HFF-Myc (cell line): ENCODE measurements around the gene DCD.

ENCODE experiments used
- DNase-seq: peaks from one replicate; pipeline ENCODE4 v3.0.0-alpha.2; 2011; ENCODE audit warnings: low read depth; ENCODE audit errors: extremely low read depth
- H3K4me3 ChIP-seq: replicated peaks from 2 replicates; pipeline ENCODE4 v1.5.1; 2011; ENCODE audit warnings: low read depth, mild to moderate bottlenecking, control low read depth, low read length
- TF ChIP-seq, protein P1 (sequence below): IDR thresholded peaks from 2 replicates; pipeline ENCODE4 v1.5.1; 2012; ENCODE audit warnings: mild to moderate bottlenecking, low read depth, low read length, control low read depth; ENCODE audit errors: missing control alignments

DCD gene

DNA sequence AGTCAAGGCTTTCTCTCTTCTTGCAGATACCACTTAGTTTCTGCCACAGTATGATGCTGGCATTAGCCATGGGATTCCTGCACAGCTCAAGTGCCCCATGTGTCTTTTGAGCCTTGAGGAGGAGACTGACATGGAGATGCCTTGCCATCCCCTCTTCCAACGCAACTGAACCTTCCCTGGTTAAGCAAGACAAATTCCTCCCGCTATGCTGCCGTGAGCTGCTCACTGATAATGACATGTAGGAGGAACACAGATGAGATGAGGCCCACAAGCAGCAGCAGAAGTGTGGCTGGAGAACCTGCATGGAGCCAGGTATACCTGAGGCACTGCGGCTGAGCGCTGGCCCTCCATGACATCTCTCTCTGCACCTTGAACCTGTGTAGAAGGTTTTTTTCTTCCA, 44.3 kb downstream of the DCD start:
- no peak overlapping the region for H3K4me3 ChIP-seq
- TF ChIP-seq, protein P1, sequence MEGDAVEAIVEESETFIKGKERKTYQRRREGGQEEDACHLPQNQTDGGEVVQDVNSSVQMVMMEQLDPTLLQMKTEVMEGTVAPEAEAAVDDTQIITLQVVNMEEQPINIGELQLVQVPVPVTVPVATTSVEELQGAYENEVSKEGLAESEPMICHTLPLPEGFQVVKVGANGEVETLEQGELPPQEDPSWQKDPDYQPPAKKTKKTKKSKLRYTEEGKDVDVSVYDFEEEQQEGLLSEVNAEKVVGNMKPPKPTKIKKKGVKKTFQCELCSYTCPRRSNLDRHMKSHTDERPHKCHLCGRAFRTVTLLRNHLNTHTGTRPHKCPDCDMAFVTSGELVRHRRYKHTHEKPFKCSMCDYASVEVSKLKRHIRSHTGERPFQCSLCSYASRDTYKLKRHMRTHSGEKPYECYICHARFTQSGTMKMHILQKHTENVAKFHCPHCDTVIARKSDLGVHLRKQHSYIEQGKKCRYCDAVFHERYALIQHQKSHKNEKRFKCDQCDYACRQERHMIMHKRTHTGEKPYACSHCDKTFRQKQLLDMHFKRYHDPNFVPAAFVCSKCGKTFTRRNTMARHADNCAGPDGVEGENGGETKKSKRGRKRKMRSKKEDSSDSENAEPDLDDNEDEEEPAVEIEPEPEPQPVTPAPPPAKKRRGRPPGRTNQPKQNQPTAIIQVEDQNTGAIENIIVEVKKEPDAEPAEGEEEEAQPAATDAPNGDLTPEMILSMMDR, result no peak
- no peak for DNase-seq

DNA sequence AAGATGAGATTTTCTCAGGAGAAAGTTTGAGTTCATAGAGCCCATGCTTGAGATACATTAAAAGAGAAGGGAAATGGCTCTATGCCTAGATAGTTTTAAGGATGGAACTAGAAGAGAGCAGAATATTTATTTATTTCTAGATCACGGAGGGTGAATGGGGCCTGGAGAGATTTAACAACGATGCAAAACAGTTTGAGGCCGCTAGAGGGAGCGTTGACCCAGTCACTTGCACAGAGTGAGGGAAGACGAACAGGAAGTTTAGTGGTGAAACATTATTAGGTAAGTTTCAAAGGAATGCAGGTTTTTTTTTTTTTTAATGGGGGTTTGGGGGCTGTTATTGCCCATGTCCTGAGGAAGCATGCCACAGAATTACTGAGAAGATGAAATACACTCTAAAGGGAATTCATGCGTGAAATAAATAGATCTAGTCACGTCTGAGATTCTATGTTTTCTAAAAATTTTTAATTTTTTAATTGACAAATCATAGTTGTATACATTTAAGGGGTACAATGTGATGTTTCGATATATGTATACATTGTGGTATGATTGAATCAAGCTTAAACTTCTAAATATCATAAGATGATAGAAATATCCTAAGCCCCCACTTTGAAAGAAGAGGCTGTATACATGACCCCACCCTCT, 44.9 kb downstream of the DCD start:
- TF ChIP-seq, protein P1, result peak; percentile 91
- DNase-seq, result peak; percentile 56
- H3K4me3 ChIP-seq, result no peak overlapping the region

DNA sequence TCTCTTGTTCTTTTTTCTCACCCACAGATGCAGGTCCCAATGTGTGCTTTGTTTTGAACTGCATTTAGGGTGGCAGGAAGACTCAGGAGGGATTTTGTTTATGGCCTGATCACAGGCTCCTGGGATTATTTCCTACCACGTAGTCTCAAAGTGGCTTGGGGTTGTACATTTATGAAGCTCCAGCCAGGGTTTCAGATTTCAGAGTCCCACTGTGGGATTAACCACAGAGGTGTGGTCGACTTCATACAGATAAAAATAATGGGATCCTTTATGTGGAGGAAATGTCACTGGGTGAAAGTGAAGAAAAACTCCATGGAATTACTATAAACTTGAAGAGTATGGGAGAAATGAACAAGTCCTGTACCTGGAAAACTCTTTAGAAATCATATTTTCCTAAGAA, 45.5 kb downstream of the DCD start:
- no peak overlapping the region for H3K4me3 ChIP-seq
- DNase-seq, result no peak
- TF ChIP-seq, protein P1, result no peak

DNA sequence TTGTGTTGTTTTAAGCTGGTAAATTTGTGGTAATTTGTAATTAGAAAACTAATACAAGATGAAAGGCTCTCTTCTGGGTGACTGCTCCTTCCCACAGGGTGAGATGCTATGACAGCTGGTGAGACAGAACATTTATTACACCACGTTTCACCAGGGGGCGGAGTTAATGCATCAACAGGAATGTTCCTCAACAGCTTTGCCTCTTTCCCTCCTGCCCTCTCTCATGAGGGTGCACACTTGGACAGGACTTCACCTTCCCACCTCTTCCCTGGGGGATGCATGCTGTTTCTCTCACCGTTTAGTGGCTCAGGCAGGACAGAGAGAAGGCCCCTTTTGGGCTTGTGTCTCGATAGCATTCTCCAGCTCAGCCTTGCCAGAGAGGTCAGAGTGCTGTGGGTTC, 46.3 kb downstream of the DCD start:
- no peak for DNase-seq
- no peak overlapping the region for H3K4me3 ChIP-seq
- TF ChIP-seq, protein P1, result no peak

DNA sequence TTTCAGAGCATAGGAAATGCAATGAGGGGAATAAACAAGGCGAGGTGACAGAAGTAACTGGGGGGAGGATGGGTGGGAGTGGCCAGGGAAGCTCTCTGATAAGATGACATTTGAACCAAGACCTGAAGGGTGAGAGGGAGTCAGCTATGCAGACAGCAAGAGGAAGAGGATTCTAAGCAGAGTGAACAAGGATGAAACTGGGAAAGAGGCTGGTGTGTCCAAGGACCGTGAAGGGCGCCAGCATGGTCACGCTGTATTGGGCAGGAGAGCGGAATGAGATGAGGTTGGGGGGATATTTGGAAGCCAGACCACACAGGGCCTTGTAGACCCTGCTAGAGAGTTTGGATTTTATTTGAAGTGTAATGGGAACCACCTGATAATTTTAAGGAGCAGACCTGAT, 49.2 kb downstream of the DCD start:
- DNase-seq, result no peak
- TF ChIP-seq, protein P1, result no peak
- H3K4me3 ChIP-seq, result no peak overlapping the region

DNA sequence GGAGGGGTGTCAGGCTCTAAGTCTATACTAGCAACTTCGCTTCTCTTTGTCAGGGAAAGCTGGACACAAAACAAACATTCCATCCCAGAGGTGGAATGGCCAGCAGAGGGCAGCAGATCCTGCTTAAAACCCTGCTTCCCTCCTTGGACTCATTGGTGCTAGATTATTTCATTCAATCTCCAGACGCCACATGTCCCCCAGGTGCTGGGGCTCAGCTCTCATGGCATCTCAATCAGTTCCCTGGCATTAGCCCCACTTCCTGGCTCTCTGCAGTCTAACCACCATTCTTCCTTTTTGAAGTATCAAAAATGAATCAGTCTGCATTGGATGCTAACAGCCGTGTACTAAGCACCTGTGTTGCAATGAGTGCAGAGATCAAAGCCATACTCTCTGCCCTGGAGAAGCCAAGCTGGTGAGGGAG, 51.6 kb downstream of the DCD start:
- TF ChIP-seq, protein P1, result peak; percentile 95
- no peak overlapping the region for H3K4me3 ChIP-seq
- DNase-seq, result peak; percentile 61

DNA sequence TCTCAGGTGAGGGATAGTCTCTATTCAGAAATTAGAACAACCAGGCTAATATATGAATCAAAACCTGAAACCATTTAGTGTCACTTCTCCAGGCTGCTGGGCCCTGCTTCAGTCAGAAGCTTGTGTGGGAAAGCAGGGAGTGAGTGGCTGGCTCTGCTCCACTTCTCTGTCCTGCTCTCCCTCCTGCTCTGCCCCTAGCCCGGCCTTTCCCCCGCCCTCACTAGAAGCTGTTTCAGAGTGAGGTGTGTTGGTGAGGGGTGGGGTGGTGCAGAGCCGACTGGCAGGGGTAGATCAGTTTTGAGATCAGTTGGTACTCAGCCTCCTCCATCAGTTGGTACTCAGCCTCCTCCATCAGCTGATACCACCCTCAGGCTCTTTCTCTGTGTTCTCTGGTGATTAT, 52.7 kb downstream of the DCD start:
- TF ChIP-seq, protein P1, result no peak

More for the DNA sequence above, 52.7 kb downstream of the DCD start:
- no peak overlapping the region for H3K4me3 ChIP-seq
- no peak for DNase-seq
